ENCODE results near the gene CDK15.

- TF ChIP-seq USF1 (CRISPR knock-in tag; IDR thresholded peaks at IDR 0.05) (no peak), CTCF (IDR thresholded peaks at IDR 0.05) (no peak), FOXP4 (CRISPR knock-in tag; IDR thresholded peaks at IDR 0.05) (no peak), STAT6 (CRISPR knock-in tag; conservative IDR thresholded peaks at IDR 0.05; ENCODE audit: low read depth) (no peak), ESRRA (CRISPR knock-in tag; IDR thresholded peaks at IDR 0.05; ENCODE audit: borderline replicate concordance) (no peak), ZMAT4 (CRISPR knock-in tag; IDR thresholded peaks at IDR 0.05) (no peak), ATF3 (CRISPR knock-in tag; conservative IDR thresholded peaks at IDR 0.05) (no peak), ZBTB21 (CRISPR knock-in tag; IDR thresholded peaks at IDR 0.05; ENCODE audit: borderline replicate concordance) (no peak), ETV6 (CRISPR knock-in tag; IDR thresholded peaks at IDR 0.05) (no peak), CREB1 (CRISPR knock-in tag; IDR thresholded peaks at IDR 0.05) (no peak)
These were observed 82.1 kb downstream of the CDK15 start for GRCh38 chr2:201888426-201888800.

Data from WTC11 (cell line).